ENCODE results near the gene TFIP11.

TFIP11 gene

GRCh38 chr22:26477341-26477731 lies 34.9 kb downstream of the TFIP11 start (continued):
- no peak for TF ChIP-seq ZBTB11 (tag by site-specific recombination; conservative IDR thresholded peaks at IDR 0.05; ENCODE audit: low read depth)
- no peak for TF ChIP-seq ZNF292 (tag by site-specific recombination; IDR thresholded peaks at IDR 0.05; ENCODE audit: borderline replicate concordance, low read depth)

- no peaks in the 10 kb centered on the region for H3K9me3 ChIP-seq (ENCODE audit: control insufficient read depth, insufficient read depth, low read depth, low read length)
- H3K36me3 ChIP-seq (ENCODE audit: control insufficient read depth in 2 of 2, insufficient read depth in 1 of 2, low read length in 2 of 2): peaks cover 38 to 78% of the 10 kb centered on the region in 2 experiments
- ChIA-PET POLR2A (no interaction called here), CTCF (interaction anchor here (0.6 to 8.1 kb wide), 2 partner anchors 16 to 63 kb away, joined by 3 to 47 read pairs; no protein-coding TSS in a partner anchor)
- H3K27ac ChIP-seq (ENCODE audit: extremely low read depth, low read depth, low read length): no peak overlapping the region
- no peaks in the 10 kb centered on the region for H3K4me1 ChIP-seq (ENCODE audit: control insufficient read depth, insufficient read depth, low read length)
- H3K4me3 ChIP-seq (ENCODE audit: low read depth, low read length): no peak overlapping the region
- TF ChIP-seq ZNF623 (tag by site-specific recombination; IDR thresholded peaks at IDR 0.05) (no peak), ZNF354C (tag by site-specific recombination; IDR thresholded peaks at IDR 0.05; ENCODE audit: borderline replicate concordance, low read depth) (no peak), PRDM4 (tag by site-specific recombination; IDR thresholded peaks at IDR 0.05) (no peak), ZNF155 (tag by site-specific recombination; IDR thresholded peaks at IDR 0.05) (no peak), ZNF624 (tag by site-specific recombination; IDR thresholded peaks at IDR 0.05) (no peak), ZNF18 (tag by site-specific recombination; IDR thresholded peaks at IDR 0.05) (no peak), ZNF157 (tag by site-specific recombination; IDR thresholded peaks at IDR 0.05) (no peak), ZBTB26 (tag by site-specific recombination; optimal IDR thresholded peaks at IDR 0.05) (no peak), ZNF280C (tag by site-specific recombination; IDR thresholded peaks at IDR 0.05) (no peak), ZSCAN5A (tag by site-specific recombination; IDR thresholded peaks at IDR 0.05) (no peak), ZNF362 (tag by site-specific recombination; IDR thresholded peaks at IDR 0.05) (no peak), ZNF692 (tag by site-specific recombination; IDR thresholded peaks at IDR 0.05) (no peak), ZNF521 (tag by site-specific recombination; IDR thresholded peaks at IDR 0.05) (no peak), KLF9 (tag by site-specific recombination; IDR thresholded peaks at IDR 0.05; ENCODE audit: low read depth) (no peak), ZNF19 (tag by site-specific recombination; IDR thresholded peaks at IDR 0.05; ENCODE audit: low read depth) (no peak), ZNF423 (tag by site-specific recombination; IDR thresholded peaks at IDR 0.05) (no peak)
Measured at GRCh38 chr22:26476705-26477340, 35.5 kb downstream of the TFIP11 start.

Data from HEK293 (cell line).